GM19240 (cell line): ENCODE data around the gene PLPPR5.

Experiments used
- DNase-seq: peaks from one replicate; pipeline ENCODE4 v3.0.0; 2011; ENCODE audit warnings: low spot score; ENCODE audit not compliant: insufficient read length

Gene PLPPR5

DNA sequence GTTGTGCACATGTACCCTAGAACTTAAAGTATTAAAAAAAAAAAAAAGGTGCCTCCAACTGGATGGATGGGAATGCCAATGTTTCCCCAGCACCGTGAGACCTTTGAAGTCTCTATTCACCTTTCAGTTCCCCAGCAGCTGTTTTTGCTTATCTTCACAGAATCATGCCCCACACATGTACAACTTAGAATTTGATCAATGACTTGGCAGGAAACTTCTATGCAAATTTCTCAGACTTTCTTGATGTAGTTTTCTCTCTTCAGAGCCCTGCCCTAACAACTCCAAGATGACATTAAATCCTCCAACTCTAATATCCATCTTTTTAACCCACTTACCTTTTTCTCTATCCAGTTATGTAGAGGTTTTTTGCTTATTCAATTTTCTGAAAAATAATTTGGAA is 144.3 kb downstream of the PLPPR5 start:
- DNase-seq = no peak

DNA sequence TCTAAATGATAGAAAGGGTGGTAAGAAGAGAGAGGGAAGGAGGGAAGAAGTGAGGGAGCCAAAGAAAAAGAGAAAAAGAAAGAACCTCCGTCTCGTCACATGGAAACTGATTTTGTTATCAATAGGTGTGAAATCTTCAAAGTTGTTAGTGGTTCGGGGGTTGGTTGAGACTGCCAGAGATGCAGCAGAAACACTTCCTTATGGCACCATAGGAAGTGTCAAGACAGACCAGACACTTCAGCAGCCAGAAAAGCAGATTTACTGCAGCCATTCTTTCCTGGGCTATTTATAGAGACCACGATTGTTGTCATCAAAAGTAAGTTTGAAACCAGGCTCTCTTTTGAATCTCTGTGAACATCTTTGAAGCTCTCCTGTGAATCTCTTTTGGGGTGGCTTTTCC is 150.5 kb downstream of the PLPPR5 start:
- no peak for DNase-seq

DNA sequence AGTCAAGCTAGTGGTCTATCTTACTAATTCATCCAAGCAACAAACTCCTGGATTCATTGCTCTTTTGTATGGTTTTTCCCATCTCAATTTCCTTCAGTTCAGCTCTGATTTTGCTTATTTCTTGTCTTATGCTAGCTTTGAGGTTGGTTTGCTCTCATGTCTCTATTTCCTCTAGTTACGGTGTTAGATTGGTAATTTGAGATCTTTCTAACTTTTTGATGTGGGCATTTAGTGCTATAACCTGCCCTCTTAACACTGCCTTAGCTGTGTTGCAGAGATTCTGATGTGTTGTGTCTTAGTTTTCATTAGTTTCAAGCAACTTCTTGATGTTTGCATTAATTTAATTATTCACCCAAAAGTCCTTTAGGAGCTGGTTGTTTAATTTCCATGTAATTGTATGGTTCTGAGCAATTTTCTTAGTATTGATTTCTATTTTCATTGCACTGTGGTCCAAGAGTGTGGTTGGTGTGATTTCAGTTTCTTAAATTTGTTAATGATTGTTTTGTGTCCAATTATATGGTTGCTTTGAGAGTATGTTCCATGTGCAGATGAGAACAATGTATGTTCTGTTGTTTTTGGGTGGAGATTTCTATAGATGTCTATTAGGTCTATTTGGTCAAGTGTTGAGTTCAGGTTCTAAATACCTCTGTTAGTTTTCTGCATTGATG is 154.6 kb downstream of the PLPPR5 start:
- no peak for DNase-seq

DNA sequence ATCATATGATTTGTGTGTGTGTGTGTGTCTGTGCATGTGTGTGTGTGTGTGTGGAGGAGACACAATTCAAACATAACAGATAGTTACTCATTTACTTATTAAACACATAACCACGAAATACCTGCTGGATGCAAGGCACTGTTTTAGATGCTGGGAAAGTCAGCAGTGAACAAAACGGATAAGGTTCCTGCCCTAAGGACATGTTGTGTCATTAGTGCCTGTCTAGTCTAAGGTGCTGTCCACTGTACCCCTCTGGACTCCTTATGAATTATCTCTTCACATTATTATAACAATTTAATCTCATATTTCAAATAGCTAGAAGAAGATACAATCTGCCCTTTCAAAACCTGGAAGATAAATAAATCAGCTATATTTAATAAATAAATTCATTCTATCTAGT is 162.4 kb downstream of the PLPPR5 start:
- DNase-seq = no peak
